ENCODE measurements around the gene KREMEN2.

The KREMEN2 gene

GRCh38 chr16:3004781-3005284, 40.8 kb downstream of the KREMEN2 start:
- no peak for DNase-seq (ENCODE audit: low read depth in 2 of 2)

GRCh38 chr16:3007059-3007956, 43.2 kb downstream of the KREMEN2 start:
- DNase-seq (ENCODE audit: low read depth in 2 of 2), result no peak

- DNase-seq (ENCODE audit: low read depth in 2 of 2), result no peak
Measured at GRCh38 chr16:3007957-3008689, 44.0 kb downstream of the KREMEN2 start.

GRCh38 chr16:3008690-3009037, 44.6 kb downstream of the KREMEN2 start:
- no peak for DNase-seq (ENCODE audit: low read depth in 2 of 2)

GRCh38 chr16:3009568-3010390, 45.7 kb downstream of the KREMEN2 start:
- DNase-seq (ENCODE audit: low read depth in 2 of 2), result no peak

- no peak for DNase-seq (ENCODE audit: low read depth in 2 of 2)
Measured at GRCh38 chr16:3010510-3010909, 46.4 kb downstream of the KREMEN2 start.

GRCh38 chr16:3012246-3012645, 48.2 kb downstream of the KREMEN2 start:
- DNase-seq (ENCODE audit: low read depth in 2 of 2), result no peak

GRCh38 chr16:3012828-3013420, 48.8 kb downstream of the KREMEN2 start, which contains the start of gene CLDN9:
TSS of gene CLDN9 (plus strand) at chr16:3012923. CDS start at chr16:3013363, 440 bp downstream.
- no peak for DNase-seq (ENCODE audit: low read depth in 2 of 2)

- DNase-seq (ENCODE audit: low read depth in 2 of 2), result no peak
Measured at GRCh38 chr16:3013491-3013951, 49.4 kb downstream of the KREMEN2 start.

GRCh38 chr16:3013998-3014690, 50.1 kb downstream of the KREMEN2 start:
- no peak for DNase-seq (ENCODE audit: low read depth in 2 of 2)

GRCh38 chr16:3014971-3015370, 50.9 kb downstream of the KREMEN2 start:
- no peak for DNase-seq (ENCODE audit: low read depth in 2 of 2)

GRCh38 chr16:3015865-3016521, 51.9 kb downstream of the KREMEN2 start:
- no peak for DNase-seq (ENCODE audit: low read depth in 2 of 2)

GRCh38 chr16:3017344-3017743, 53.3 kb downstream of the KREMEN2 start:
- DNase-seq (ENCODE audit: low read depth in 2 of 2), result no peak

Data from stimulated activated CD8-positive, alpha-beta memory T cell treated with anti-CD3 and anti-CD28 coated beads, Interleukin-7, amount 100 ng/mL, for 1 hour (primary cell).